Stimulated activated CD8-positive, alpha-beta memory T cell treated with anti-CD3 and anti-CD28 coated beads, Interleukin-7, amount 100 ng/mL, for 48 hours (primary cell): ENCODE results near the gene LRRC25.
A peak's percentile ranks its signal among the peaks of the same experiment; 100 is the strongest.

Source experiments
- DNase-seq, 2 donors: peaks; one replicate each; pipeline ENCODE4 v3.0.0-alpha.2; 2020; ENCODE audit warnings: low read depth in 1 of 2; ENCODE audit errors: extremely low read depth in 1 of 2

Gene LRRC25

DNA sequence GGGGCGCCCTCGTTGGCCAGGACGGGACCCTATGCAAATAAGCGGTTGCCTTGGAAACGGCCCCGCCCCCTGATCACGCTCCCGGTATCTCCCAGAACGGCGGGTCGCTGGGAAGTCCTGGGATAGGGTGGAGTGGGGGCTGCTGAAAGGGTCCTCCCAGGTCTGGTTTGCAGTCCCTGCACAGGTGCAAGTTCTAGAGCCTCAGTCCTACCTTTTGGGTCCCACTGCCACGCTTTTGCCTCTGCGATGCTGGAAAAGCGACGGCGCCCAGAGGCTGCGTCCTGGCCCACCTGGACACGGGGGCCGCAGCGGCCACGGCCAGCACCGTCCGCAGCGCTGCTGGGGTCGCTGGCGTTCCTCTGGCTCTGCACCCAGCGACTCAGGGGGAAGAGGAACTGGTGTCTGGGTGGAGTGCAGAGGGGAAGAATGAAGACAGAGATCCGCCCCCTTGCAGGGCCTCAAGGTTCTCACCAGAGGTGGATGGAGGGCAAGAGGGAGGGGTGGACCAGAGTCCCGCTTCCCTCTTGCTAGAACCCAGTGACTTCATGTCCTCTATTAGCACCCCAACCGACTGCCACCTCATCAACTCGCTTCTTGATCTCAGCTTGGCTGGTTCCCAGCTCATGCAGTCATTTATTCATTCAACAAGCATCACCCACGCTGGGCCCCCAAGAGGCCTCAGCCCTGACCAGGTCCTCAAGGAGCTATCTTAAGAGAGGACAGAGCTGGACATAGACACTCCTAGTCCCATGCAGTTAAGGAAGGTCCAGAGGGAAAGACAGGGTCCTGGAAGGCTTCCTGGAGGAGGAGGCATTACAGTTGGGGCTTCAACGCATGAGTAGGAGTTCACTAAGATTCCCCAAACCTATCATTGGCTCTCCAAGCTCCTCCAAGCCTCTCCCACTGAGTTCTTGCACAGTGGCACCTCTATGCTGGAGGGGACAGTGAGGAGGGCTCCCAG is at the start of gene LRRC25:
LRRC25 (minus strand) TSS at position 381 of the 961 bp plus-strand sequence. CDS start 659 bp downstream, outside the sequence.
- DNase-seq: no peak

DNA sequence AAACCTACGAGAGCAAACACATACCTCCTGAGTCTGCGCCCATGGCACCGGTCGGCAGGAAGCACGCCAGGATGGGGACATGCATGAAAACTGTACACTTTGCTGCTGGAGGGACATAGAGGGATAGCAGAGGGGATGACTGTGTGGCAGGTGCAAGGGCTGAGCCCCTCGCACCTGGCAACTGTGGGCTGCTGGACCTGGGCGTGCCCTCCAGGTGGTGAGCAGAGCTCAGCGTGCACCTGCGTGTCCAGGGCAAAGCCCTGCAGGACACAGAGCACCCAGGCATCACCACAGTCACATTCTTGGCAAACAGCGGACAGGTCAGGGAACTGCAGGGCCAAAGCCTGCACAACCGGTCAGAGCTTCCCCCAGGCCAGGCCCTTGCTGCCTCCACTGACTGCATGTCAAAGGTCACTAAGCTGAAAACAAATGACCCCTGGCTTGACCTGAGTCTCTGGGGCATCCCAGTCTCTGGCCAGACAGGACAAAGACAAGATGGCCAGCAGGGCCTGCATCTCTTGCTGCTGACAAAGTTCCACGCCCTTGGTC is 49.5 kb upstream of the LRRC25 start:
- DNase-seq: no peak

DNA sequence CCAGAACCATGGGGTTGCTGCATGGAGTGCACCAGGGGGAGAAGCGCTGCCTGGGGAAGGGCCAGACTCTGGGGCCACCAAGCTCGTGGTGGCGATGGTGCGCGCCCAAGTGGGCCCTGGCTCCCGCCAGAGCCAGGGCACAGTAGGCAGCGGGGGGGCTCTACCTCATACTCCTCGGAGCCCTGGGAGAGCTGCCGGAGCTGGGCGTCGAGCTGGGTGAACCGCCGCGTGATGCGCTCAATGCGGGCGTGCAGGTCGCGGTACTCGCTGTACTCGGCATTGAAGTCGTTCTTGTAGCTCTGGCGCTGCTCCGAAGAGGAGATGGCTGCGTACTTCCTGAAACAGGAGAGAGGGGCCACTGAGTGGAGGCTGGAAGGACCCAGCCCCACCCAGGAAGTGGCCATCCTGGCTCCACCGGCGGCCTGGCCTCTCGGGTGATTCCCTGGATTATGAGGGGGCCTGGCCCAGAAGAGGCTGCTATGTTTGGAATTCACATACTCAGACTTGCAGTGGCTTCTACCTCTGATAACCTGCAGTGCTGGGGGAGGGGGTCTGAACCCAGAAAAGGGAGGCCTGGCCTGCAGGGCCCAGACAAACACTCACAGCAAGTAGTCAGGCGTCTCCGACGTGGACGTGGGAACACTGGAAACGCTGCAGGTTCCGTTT is 48.9 kb upstream of the LRRC25 start:
- DNase-seq: no peak

GRCh38 chr19:18445262-18445948 is 48.0 kb upstream of the LRRC25 start:
- DNase-seq: no peak

DNA sequence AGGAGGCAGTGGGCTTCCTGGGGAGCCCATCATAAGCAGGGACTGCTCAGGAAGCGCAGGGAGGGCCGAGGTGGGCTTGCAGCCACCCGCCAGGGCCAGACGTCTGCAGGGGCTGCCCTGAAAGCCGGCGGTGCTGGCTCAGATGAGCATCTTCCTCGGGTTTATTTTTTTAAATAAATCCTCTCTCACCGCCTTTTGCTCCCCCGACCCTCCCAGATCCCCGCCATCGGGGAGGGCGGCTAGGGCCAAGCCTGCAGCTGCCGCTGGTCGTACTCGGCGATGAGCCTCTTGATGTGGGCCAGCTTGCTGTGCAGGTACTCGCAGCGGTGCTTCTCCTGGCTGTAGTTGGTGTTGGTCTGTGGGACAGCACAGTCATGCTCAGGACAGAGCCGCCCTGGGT is 47.1 kb upstream of the LRRC25 start:
- no peak for DNase-seq

DNA sequence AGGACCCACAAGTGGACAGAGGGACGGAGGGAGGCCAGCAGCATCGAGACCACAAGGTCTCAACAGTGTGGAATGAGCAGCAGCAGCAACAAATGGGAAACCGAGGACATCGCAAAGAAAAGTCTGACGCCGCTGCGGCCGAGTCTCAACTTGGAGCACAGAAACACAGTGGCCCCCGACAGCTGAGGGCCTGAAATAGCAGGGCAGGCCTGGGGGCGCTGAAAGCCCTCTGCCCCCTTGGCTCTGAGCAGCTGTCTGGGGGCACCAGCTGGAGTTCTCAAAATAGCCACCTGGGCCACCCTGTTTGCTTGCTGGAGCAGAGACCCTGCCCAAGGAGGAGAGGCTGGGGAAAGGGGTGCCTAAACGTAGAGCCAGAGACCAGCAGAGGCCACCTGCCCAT is 46.4 kb upstream of the LRRC25 start:
- DNase-seq: no peak

GRCh38 chr19:18443406-18443805 is 46.0 kb upstream of the LRRC25 start:
- DNase-seq: no peak

DNA sequence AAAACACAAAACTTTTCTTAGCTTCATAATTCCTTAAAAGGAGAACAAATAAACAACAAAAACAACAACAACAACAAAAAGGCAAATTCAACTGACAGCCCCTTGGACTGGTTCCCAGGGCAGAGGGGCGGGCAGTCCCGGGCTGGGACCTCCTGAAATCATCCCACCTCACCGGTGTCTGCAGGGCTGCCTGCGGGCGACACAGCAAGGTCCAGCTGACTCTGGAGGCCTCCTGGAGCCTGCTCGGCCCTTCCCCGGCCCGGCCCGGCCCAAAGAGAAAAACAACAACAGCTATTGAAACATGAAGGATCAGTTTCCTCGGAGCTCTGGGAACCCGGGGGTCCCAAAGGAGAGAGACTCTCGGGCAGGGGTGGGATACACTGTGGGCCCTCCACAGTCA is 45.5 kb upstream of the LRRC25 start:
- DNase-seq: no peak

DNA sequence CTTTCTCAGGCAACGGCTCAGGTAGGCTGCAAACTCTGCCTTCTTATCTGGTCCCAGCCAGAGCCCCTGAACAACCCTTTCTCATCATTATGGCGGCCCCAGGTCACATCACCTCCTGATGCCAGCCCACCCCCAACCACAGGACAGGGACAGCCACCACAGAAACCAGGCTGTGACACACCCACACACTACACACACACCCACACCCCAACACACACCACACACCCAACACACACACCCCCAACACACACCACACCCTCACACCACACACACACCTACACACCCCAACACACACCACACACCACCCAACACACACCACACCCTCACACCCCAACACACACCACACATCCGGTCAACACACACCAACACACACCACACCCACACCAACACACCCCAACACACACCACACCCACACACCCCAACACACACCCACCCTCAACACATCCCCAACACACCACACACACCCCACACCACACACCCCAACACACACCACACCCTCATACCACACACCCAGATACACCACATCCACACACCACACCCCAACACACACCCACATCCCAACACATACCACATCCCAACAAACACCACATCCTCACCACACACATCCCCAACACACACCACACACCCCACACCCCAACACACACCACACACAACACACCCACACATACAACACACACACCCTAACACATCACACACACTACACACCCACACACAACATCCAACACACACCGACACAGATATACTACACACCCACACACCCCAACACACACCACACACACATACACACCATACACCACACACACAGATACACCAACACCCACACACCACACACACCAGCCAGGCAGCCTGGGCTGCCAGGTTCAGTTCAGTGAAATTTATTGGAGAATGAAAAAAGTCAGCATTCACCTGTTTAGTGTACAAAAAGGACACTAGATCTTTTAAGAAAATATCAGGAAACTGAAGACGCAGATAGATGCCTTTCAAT is 44.7 kb upstream of the LRRC25 start:
- DNase-seq: no peak

DNA sequence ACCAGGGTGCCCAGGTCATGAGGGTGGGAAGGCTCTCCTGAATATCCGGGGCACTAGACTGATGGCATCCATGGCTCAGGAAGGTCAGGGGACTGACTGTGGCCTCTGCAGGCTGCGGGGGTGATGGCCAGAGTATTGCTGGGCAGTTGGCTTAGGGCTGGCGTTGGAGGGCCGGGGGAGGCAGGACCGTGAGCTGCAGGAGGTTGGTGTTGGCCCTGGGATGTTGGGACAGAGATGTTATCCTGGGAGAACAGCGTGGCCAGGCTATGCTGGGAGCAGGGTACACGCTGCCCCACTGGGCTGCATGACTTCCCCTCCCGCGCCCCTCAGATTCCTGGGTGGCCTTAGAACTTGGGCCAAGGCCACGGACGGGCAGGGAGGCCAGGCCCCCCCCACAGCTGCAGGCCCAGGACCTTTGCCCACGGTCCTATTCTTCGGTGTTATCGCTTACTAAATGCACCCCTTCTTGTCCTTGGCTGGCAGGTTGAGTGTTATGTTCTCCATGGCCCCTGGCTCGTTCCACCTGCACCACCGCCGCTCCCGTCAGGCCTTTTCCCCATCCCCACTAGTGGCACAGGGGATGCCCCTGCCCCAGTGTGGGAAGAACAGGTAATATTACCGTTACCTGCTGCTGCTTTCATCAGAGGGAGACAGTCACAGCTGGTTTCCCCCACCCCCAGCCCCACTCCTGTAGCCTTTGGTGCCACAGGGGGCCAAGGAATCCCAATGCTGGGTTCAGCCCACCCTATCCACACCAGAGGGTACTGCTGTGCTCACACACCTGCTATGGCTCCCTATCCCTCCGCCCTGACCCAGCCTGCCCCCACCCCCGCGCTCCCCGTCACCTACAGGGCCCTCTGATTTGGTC is 43.7 kb upstream of the LRRC25 start:
- DNase-seq: no peak

GRCh38 chr19:18440415-18440877 is 43.0 kb upstream of the LRRC25 start:
- DNase-seq: no peak

- no peak for DNase-seq
Measured at GRCh38 chr19:18439910-18440237, 42.5 kb upstream of the LRRC25 start.

- no peak for DNase-seq
Measured at GRCh38 chr19:18439025-18439909, 41.8 kb upstream of the LRRC25 start.

- DNase-seq: no peak
Measured at GRCh38 chr19:18438331-18439024, 41.1 kb upstream of the LRRC25 start.

GRCh38 chr19:18437491-18438330 is 40.3 kb upstream of the LRRC25 start, which contains the start of gene ISYNA1:
TSS of gene ISYNA1 (minus strand) at chr19:18438133. CDS start at chr19:18437979, 154 bp downstream.
- DNase-seq: no peak

DNA sequence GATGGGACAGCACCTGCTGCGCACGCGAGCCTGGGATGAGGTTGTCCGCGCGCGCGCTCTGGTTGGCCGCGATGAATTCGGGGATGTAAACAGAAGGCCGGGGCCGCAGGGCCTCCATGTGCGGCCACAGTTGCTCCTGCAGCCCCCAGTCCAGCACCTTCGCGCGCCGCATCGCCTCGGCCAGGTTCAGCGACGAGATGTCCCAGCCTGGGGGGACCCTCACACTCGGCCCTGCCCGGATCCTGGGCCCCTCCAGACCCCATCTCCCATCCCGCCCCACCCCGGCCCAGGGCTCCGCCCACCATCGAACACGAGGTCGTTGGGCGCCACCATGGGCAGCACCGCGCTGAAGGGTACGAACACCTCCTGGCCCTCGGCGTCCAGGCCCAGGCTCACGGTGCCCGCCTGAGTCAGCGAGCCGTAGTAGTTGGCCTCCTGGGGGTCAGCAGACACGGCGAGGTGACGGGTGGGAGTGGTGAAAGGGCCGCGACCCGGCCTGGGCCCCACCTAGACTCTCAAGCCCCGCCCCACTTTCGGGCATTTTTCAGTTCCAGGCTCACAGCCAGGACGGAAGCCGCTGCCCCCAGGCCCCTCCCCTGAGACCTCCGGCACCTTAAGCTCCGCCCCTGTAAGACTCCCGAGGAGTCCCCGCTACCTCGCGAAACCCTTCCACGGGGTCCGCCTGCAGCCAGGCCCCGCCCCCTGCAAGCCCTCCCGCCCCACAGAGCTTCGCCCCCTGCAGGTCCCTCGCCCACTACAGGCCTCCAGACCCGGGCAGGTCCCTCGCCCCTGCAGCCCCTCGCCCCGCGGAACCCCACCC is 39.5 kb upstream of the LRRC25 start:
- DNase-seq: peak; percentile 66 to 83
